Measurements from ENCODE around the gene NAALADL2. TPM values are rescaled to one million over a fixed set of nuclear protein-coding genes. Genes with fewer than 3 reads are reported as not detected.

Gene NAALADL2
- polyA plus RNA-seq, 3 donors, result not detected

- intact Hi-C loops (cut with micrococcal nuclease), result no loop called here
- DNase-seq, result no peak
- H3K4me3 ChIP-seq (replicated peaks in 1 of 3; ENCODE audit: low read depth in 2 of 3, low read length in 3 of 3), result no peak overlapping the region
- no peaks in the 10 kb centered on the region for H3K36me3 ChIP-seq (replicated peaks in 1 of 2; ENCODE audit: control insufficient read depth in 1 of 2, insufficient read depth in 2 of 2, low read length in 2 of 2)
- H3K4me2 ChIP-seq (replicated peaks; ENCODE audit: extremely low read depth, low read length, poor library complexity, severe bottlenecking), result no peak overlapping the region
- no peaks in the 10 kb centered on the region for H4K20me1 ChIP-seq (ENCODE audit: insufficient read depth, low read length)
- no peaks in the 10 kb centered on the region for H3K79me2 ChIP-seq (ENCODE audit: insufficient read depth, low read length)
- H3K4me1 ChIP-seq (ENCODE audit: control insufficient read depth in 1 of 2, insufficient read depth in 2 of 2, low read length in 2 of 2), result no peaks in the 10 kb centered on the region
- H2AFZ ChIP-seq (ENCODE audit: insufficient read depth, low read depth, low read length, poor library complexity, severe bottlenecking), result no peak overlapping the region
- H3K27ac ChIP-seq (ENCODE audit: low read depth in 1 of 2, low read length in 2 of 2), result no peak overlapping the region
- no peak overlapping the region for H3K9ac ChIP-seq (ENCODE audit: insufficient read depth, low read length, poor library complexity, severe bottlenecking)
- Mint-ChIP-seq H3K9me3 (peaks cover 0 to 18% (median 8%) of the 10 kb centered on the region in 7 donors), H3K4me3 (no peak overlapping the region), H3K36me3 (no peaks in the 10 kb centered on the region), H3K27ac (no peak overlapping the region), H3K4me1 (no peaks in the 10 kb centered on the region), H3K27me3 (ENCODE audit: low read depth in 3 of 3) (no peaks in the 10 kb centered on the region)
- WGBS (ENCODE audit: insufficient coverage), result 83% methylated on average over 1 of the region's 3 CpGs
- H3K9me3 ChIP-seq (replicated peaks in 1 of 2; ENCODE audit: control insufficient read depth in 1 of 2, insufficient read depth in 1 of 2, low read length in 2 of 2), result peaks cover 3% of the 10 kb centered on the region in 2 donors
- H3K27me3 ChIP-seq (ENCODE audit: control insufficient read depth in 2 of 2, insufficient read depth in 2 of 2, low read length in 2 of 2), result no peaks in the 10 kb centered on the region
- TF ChIP-seq CTCF (IDR thresholded peaks at IDR 0.05), result no peak
These were observed 731.6 kb downstream of the NAALADL2 start for GRCh38 chr3:175590745-175591144.

DNA sequence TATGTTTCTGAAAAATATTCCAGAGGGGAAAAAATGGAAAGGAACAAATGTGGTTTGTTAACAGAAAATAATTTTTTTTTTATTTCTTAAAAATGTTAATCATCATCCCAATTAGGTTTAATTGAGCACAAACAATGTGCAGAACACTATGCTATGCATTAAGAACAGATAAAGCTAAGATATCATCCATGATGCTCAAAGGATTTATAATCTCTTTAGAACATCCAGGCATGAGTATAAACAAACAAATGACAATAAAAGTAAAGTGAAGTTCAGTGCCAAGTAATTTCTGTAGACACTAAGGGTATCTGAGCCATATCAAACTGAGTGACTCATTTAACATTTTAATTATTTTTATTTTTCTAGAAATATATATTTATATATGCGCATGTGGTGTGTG lies 732.2 kb downstream of the NAALADL2 start:
- H3K4me1 ChIP-seq (ENCODE audit: control insufficient read depth in 1 of 2, insufficient read depth in 2 of 2, low read length in 2 of 2), result no peaks in the 10 kb centered on the region
- H3K27ac ChIP-seq (ENCODE audit: low read depth in 1 of 2, low read length in 2 of 2), result no peak overlapping the region
- H2AFZ ChIP-seq (ENCODE audit: insufficient read depth, low read depth, low read length, poor library complexity, severe bottlenecking), result no peak overlapping the region
- Mint-ChIP-seq H3K36me3 (no peaks in the 10 kb centered on the region), H3K4me3 (no peak overlapping the region), H3K27ac (no peak overlapping the region), H3K9me3 (peaks cover 0 to 18% (median 8%) of the 10 kb centered on the region in 7 donors), H3K27me3 (ENCODE audit: low read depth in 3 of 3) (no peaks in the 10 kb centered on the region), H3K4me1 (no peaks in the 10 kb centered on the region)
- H3K9ac ChIP-seq (ENCODE audit: insufficient read depth, low read length, poor library complexity, severe bottlenecking), result no peak overlapping the region
- no peaks in the 10 kb centered on the region for H3K27me3 ChIP-seq (ENCODE audit: control insufficient read depth in 2 of 2, insufficient read depth in 2 of 2, low read length in 2 of 2)
- peaks cover 3% of the 10 kb centered on the region in 2 donors for H3K9me3 ChIP-seq (replicated peaks in 1 of 2; ENCODE audit: control insufficient read depth in 1 of 2, insufficient read depth in 1 of 2, low read length in 2 of 2)
- H3K4me3 ChIP-seq (replicated peaks in 1 of 3; ENCODE audit: low read depth in 2 of 3, low read length in 3 of 3), result no peak overlapping the region
- H3K4me2 ChIP-seq (replicated peaks; ENCODE audit: extremely low read depth, low read length, poor library complexity, severe bottlenecking), result no peak overlapping the region
- TF ChIP-seq CTCF (IDR thresholded peaks at IDR 0.05), result no peak
- no peak for DNase-seq
- no peaks in the 10 kb centered on the region for H3K36me3 ChIP-seq (replicated peaks in 1 of 2; ENCODE audit: control insufficient read depth in 1 of 2, insufficient read depth in 2 of 2, low read length in 2 of 2)
- WGBS (ENCODE audit: insufficient coverage), result no CpG with 5 or more reads among the region's 1 CpG
- no peaks in the 10 kb centered on the region for H3K79me2 ChIP-seq (ENCODE audit: insufficient read depth, low read length)
- intact Hi-C loops (cut with micrococcal nuclease), result no loop called here
- no peaks in the 10 kb centered on the region for H4K20me1 ChIP-seq (ENCODE audit: insufficient read depth, low read length)

Measured in CD14-positive monocyte (primary cell).